ENCODE data around the gene CFHR4. TPM values are rescaled to one million over a fixed set of nuclear protein-coding genes. Genes with fewer than 3 reads are reported as not detected.
"Not testable (repeated sequence)": the region's sequence is repeated elsewhere in the genome, so short reads cannot be mapped to it uniquely, and the experiment has no call there.

Gene CFHR4
- total RNA-seq, 3 donors from 2014 or later, result not detected

GRCh38 chr1:196861429-196861828 is 26.4 kb upstream of the CFHR4 start:
- H3K9me3 ChIP-seq, result no peaks in the 10 kb centered on the region
- H3K36me3 ChIP-seq (ENCODE audit: low read depth), result no peaks in the 10 kb centered on the region
- ATAC-seq, result no peak
- H3K4me3 ChIP-seq, result no peak overlapping the region
- no peaks in the 10 kb centered on the region for H3K4me1 ChIP-seq (ENCODE audit: low read depth)
- TF ChIP-seq, protein P1, sequence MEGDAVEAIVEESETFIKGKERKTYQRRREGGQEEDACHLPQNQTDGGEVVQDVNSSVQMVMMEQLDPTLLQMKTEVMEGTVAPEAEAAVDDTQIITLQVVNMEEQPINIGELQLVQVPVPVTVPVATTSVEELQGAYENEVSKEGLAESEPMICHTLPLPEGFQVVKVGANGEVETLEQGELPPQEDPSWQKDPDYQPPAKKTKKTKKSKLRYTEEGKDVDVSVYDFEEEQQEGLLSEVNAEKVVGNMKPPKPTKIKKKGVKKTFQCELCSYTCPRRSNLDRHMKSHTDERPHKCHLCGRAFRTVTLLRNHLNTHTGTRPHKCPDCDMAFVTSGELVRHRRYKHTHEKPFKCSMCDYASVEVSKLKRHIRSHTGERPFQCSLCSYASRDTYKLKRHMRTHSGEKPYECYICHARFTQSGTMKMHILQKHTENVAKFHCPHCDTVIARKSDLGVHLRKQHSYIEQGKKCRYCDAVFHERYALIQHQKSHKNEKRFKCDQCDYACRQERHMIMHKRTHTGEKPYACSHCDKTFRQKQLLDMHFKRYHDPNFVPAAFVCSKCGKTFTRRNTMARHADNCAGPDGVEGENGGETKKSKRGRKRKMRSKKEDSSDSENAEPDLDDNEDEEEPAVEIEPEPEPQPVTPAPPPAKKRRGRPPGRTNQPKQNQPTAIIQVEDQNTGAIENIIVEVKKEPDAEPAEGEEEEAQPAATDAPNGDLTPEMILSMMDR (IDR thresholded peaks at IDR 0.05), result no peak
- intact Hi-C loops (cut with DNase I, micrococcal nuclease), result no loop called here
- no peak for DNase-seq

DNA sequence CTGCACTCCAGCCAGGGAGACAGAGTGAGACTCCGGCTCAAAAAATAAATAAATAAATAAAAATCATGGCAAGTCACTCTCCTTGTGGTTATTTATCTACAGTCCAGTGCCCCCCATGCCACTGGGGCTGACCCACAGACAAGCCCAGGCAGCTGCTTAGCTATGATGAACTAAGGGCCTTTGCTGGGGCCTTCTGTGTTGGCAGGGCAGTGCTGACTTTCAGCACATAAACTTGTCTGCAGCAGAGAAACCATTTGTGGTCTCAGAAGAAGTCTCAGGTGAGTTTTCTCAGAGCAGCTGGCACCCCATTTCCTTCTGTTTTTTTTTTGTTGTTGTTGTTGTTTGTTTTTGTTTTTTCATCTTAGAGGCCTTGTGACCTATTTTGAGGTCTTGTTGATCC is 20.9 kb upstream of the CFHR4 start:
- DNase-seq, result no peak
- intact Hi-C loops (cut with DNase I, micrococcal nuclease), result no loop called here
- TF ChIP-seq, protein P1 (IDR thresholded peaks at IDR 0.05), result no peak
- ATAC-seq, result no peak
- H3K9me3 ChIP-seq, result no peaks in the 10 kb centered on the region
- no peaks in the 10 kb centered on the region for H3K4me1 ChIP-seq (ENCODE audit: low read depth)
- no peak overlapping the region for H3K4me3 ChIP-seq
- H3K36me3 ChIP-seq (ENCODE audit: low read depth), result no peaks in the 10 kb centered on the region

GRCh38 chr1:196873385-196873784 is 14.5 kb upstream of the CFHR4 start:
- H3K4me1 ChIP-seq (ENCODE audit: low read depth), result no peaks in the 10 kb centered on the region
- no peak overlapping the region for H3K4me3 ChIP-seq
- no peaks in the 10 kb centered on the region for H3K9me3 ChIP-seq
- TF ChIP-seq, protein P1 (IDR thresholded peaks at IDR 0.05), result no peak
- intact Hi-C loops (cut with DNase I, micrococcal nuclease), result no loop called here
- ATAC-seq (no peak), DNase-seq (no peak)
- no peaks in the 10 kb centered on the region for H3K36me3 ChIP-seq (ENCODE audit: low read depth)

DNA sequence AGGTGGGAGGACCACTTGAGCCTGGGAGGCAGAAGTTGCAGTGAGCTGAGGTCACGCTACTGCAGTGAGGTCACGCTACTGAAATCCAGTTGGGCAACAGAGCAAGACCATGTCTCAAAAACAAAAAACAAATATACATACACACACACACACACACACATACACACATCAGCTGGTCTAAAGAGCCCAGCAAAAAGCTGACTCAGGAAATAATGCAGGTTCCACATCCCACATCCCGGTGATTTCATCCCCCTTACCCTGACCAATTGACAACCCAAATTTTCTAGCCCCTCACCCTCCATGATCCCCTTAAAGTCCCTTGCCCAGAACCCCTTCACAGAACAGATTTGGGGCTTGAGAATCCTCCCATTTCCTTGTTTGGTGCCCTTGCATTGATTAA is 11.9 kb upstream of the CFHR4 start:
- no peaks in the 10 kb centered on the region for H3K36me3 ChIP-seq (ENCODE audit: low read depth)
- intact Hi-C loops (cut with DNase I, micrococcal nuclease), result no loop called here
- no peaks in the 10 kb centered on the region for H3K4me1 ChIP-seq (ENCODE audit: low read depth)
- ATAC-seq (no peak), DNase-seq (no peak)
- TF ChIP-seq, protein P1 (IDR thresholded peaks at IDR 0.05), result no peak
- no peaks in the 10 kb centered on the region for H3K9me3 ChIP-seq
- H3K4me3 ChIP-seq, result no peak overlapping the region

- no peaks in the 10 kb centered on the region for H3K9me3 ChIP-seq
- intact Hi-C loops (cut with DNase I, micrococcal nuclease), result no loop called here
- DNase-seq, result peak in 1 of 3 donors; percentile 36
- no peak for ATAC-seq
- TF ChIP-seq, protein P1 (IDR thresholded peaks at IDR 0.05), result no peak
- no peaks in the 10 kb centered on the region for H3K36me3 ChIP-seq (ENCODE audit: low read depth)
- no peaks in the 10 kb centered on the region for H3K4me1 ChIP-seq (ENCODE audit: low read depth)
- no peak overlapping the region for H3K4me3 ChIP-seq
Measured at GRCh38 chr1:196877964-196878363, 9.9 kb upstream of the CFHR4 start.

DNA sequence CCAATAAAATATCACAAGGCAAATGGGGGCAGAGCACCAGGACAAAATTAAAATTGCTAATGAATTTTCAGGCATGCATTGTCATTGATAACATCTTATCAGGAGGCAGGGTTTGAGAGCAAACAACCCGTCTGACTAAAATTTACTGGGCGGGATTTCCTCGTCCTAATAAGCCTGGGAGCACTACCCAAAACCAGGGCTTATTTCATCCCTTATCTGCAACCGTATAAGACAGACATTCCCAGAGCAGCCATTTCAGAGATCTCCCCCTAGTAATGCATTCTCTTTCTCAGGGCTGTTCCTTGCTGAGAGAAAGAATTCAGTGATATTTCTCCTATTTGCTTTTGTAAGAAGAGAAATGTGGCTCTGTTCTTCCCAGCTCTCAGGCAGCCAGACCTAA is 1.3 kb upstream of the CFHR4 start:
- H3K9me3 ChIP-seq; H3K36me3 ChIP-seq (ENCODE audit: low read depth); H3K4me1 ChIP-seq (ENCODE audit: low read depth); intact Hi-C loops (cut with DNase I, micrococcal nuclease); DNase-seq; ATAC-seq; H3K4me3 ChIP-seq: not testable (repeated sequence)
